ENCODE measurements around the gene KIAA1328.

KIAA1328 gene

DNA sequence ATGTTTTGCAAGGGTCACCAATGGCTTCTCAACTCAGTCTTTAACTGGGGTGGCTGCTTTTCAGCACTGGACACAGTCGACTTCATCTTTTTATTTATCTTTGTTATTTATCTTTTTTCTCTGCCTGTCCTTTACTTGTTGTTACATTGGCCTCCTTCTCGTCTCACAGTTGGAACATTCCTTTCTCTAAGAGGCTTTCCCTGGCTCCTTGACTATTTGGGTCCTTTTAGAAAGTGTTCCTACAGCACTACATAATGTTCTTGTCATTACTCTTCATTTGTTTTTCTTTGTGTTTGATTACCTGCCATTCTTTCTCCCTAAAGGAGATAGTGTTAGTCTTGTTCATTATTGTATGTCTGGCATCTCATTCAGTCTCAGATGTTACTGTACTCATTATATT, 122.0 kb downstream of the KIAA1328 start:
- DNase-seq (ENCODE audit: low read depth in 2 of 2) = no peak

DNA sequence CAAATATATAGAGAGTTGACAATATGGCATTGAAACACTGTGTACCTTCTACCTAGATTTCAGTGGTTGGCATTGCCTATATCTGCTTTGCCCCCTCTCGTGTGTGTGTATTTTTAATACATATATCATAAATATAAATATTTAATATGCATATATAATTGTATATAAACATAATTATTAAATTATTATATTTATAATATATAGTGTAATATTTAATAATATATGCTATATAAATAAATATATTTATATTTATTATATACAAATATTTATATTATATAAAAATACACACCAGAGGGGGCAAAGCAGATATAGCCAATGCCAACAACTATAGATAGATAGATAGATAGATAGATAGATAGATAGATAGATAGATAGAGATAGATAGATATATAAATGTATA, 124.1 kb downstream of the KIAA1328 start:
- no peak for DNase-seq (ENCODE audit: low read depth in 2 of 2)

- DNase-seq (ENCODE audit: low read depth in 2 of 2) = no peak
These were observed 131.1 kb downstream of the KIAA1328 start for GRCh38 chr18:36960038-36960437.

DNA sequence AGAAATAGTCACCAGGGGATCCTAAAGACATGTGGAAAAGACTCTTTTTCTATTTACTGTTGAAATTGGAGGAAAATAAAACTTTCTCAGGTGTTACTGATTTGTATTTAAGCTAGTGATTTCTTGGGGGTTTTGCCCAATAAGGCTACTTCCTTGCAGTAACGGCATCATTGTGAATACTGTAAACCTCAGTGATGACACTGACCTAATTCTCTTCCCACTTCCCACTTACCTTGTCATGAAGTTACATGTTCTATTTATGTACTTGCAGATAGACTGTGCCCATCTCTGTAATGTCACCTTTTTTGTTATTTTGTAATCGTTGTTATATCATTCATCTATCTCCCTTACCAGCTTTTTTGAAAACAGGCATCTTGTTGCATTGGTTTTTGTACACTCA, 134.5 kb downstream of the KIAA1328 start:
- DNase-seq (ENCODE audit: low read depth in 2 of 2) = no peak

DNA sequence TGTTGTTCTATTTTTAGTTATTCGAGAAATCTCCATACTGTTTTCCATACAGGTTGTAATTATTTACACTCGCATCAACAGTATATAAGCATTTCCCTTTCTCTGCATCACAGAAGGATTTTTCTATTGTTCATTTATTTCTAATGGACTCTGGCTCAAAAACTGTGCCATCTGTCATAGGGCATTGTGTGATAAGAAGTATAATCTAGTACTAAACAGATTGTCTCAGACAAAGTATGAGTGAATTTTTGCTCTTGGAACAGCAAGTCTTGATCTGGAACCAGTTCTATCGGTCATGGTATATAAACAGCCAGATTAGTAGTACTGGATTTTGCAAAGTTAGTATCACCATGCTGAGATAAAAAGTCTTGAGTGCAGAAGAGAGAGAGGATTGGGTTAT, 145.8 kb downstream of the KIAA1328 start:
- no peak for DNase-seq (ENCODE audit: low read depth in 2 of 2)

- no peak for DNase-seq (ENCODE audit: low read depth in 2 of 2)
These were observed 148.2 kb downstream of the KIAA1328 start for GRCh38 chr18:36977121-36977520.

DNA sequence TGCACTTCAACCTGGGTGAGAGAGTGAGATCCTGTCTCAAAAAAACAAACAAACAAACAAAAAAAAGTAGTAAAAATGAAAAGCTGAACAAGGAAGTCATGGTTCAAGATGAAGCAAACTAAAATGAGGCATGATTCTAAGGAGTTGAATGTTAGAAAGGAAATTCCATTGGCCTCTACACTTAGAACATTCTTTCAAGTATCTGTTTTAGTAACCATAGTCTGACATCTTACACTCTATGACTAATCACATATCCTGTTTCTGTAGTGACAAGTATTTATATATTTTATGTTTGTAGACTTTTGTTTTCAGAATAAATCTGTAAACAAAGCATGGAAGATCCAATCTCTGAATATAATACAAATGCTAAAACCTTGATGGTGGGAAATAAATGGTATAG, 164.1 kb downstream of the KIAA1328 start:
- no peak for DNase-seq (ENCODE audit: low read depth in 2 of 2)

- no peak for DNase-seq (ENCODE audit: low read depth in 2 of 2)
These were observed 177.8 kb downstream of the KIAA1328 start for GRCh38 chr18:37006742-37007141.

- DNase-seq (ENCODE audit: low read depth in 2 of 2) = no peak
These were observed 183.5 kb downstream of the KIAA1328 start for GRCh38 chr18:37012452-37012851.

- DNase-seq (ENCODE audit: low read depth in 2 of 2) = no peak
These were observed 190.4 kb downstream of the KIAA1328 start for GRCh38 chr18:37019157-37019827.

GRCh38 chr18:37033419-37033818, 204.5 kb downstream of the KIAA1328 start:
- no peak for DNase-seq (ENCODE audit: low read depth in 2 of 2)

- DNase-seq (ENCODE audit: low read depth in 2 of 2) = no peak
These were observed 213.5 kb downstream of the KIAA1328 start for GRCh38 chr18:37042381-37042780.

GRCh38 chr18:37055137-37055802, 226.3 kb downstream of the KIAA1328 start:
- no peak for DNase-seq (ENCODE audit: low read depth in 2 of 2)

DNA sequence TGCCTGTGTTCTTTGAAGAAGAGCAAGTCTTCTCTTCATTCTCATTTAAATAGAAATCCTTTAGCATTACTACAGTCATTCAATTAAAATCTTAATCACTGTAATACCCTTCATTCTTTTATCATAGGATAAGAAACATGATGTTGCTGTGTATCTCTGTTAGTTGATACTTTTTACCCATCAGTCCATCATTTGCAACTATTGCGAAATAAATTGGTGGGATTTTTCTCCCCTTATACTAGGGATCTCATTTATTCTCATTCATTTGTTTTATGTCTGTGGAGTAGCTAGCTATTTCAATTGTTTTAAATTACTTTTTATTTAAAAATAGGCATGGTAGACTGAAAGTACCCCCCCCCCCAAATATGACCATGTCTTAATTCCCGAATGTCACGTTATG, 235.3 kb downstream of the KIAA1328 start:
- no peak for DNase-seq (ENCODE audit: low read depth in 2 of 2)

GRCh38 chr18:37065254-37065653, 236.3 kb downstream of the KIAA1328 start:
- no peak for DNase-seq (ENCODE audit: low read depth in 2 of 2)

DNA sequence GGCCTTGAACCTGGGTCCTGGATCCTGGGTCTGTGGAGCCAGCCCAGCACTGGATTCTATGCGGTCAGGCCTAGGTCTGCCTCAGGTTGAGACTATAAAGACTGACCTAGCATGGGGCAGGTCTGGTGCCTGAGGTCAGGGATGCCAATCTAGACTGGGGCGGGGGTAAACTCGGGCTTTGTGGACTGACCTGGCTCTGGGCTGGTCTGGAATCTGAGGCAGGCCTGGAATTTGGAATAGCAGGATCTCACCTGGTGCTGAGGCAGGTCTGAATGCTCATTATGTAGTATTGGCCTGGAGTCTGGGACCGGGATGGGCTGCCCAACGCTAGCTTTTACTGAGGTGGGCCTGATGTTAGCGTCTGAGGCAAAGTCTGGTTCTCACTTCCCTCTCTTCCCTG, 256.0 kb downstream of the KIAA1328 start:
- DNase-seq (ENCODE audit: low read depth in 2 of 2) = no peak

DNA sequence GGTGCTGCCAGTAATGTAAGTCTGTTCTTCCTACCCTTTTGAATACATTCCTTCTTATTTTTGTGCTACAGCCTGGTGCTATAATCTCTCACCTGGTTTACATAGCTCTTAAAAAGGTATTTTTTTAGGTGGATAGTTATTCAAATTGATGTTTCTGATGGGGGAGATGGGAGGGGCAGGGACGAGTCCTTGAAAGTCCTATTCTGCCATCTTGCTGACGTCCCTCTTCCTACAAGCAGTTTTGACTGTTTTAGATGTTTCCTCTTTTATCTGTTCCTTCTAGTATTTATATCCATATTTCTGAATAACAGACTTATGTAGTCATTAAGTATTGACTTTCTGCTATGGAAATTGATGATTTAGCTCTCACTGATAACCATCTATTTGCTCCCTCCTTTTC, 256.4 kb downstream of the KIAA1328 start:
- DNase-seq (ENCODE audit: low read depth in 2 of 2) = no peak

GRCh38 chr18:37107748-37108522, 279.0 kb downstream of the KIAA1328 start:
- DNase-seq (ENCODE audit: low read depth in 2 of 2) = no peak

- DNase-seq (ENCODE audit: low read depth in 2 of 2) = no peak
These were observed 293.9 kb downstream of the KIAA1328 start for GRCh38 chr18:37122877-37123276.

GRCh38 chr18:37124516-37124915, 295.6 kb downstream of the KIAA1328 start:
- DNase-seq (ENCODE audit: low read depth in 2 of 2) = no peak

DNA sequence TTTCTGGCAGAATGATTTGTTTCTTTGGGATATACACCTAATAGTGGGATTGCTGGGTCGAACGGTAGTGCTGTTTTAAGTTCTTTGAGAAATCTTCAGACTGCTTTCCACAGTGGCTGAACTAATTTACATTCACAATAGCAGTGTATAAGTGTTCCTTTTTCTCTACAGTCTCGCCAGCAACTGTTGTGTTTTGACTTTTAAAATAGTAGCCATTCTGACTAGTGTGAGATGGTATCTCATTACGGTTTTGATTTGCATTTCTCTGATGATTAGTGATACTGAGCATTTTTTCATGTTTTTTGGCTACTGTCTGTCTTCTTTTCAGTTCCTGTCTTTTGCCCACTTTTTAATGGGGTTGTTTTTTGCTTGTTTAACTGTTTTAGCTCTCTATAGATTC, 306.2 kb downstream of the KIAA1328 start:
- no peak for DNase-seq (ENCODE audit: low read depth in 2 of 2)

DNA sequence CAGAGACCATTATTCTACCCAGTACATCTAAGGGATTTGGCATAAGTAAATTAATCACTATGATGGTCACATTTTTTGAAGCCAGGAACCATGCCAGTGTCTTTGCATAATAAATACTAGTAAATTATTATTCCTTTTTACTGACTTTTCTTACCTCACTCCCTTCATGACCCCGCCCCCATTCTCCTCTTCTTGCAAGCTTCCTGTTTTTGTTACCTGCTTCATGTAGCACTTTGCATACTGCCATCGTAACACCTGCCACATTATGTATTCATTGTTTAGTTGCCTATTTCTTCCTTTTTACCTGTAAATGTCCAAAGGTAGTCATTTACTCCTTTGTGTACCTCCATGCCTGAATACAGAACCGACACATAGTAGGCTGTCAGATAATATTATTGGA, 309.5 kb downstream of the KIAA1328 start:
- no peak for DNase-seq (ENCODE audit: low read depth in 2 of 2)

DNA sequence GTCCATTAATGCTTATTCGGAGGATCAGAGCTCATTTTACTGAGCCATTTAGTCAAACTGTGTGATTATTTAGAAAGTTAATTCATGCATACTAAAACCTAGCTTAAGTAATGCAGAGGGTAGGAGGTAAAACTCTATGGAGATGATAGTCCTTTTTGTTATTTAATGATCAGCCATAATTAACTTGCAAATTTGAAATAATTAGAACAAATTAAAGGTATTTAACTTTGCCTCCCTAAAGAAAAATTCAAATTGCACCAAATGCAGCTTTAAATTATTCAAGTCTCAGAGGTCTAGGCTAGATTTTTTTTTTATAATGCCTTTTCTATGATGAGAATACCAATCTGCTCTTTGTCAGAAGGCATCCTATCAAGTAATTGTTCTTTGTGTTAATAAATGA, 310.9 kb downstream of the KIAA1328 start:
- no peak for DNase-seq (ENCODE audit: low read depth in 2 of 2)

All from stimulated activated CD4-positive, alpha-beta T cell treated with anti-CD3 and anti-CD28 coated beads, Interleukin-4, amount 100 ng/mL, for 48 hours (primary cell).